Stimulated activated CD4-positive, alpha-beta T cell treated with anti-CD3 and anti-CD28 coated beads, Interleukin-1b, Interleukin-23, amount 100 ng/mL, for 48 hours (primary cell): Measurements from ENCODE around the gene ZGPAT.

ENCODE experiments used
- DNase-seq: peaks from one replicate; pipeline ENCODE4 v3.0.0-alpha.2; 2020

Gene ZGPAT

GRCh38 chr20:63734946-63735858 lies 27.4 kb downstream of the ZGPAT start:
- DNase-seq: no peak

DNA sequence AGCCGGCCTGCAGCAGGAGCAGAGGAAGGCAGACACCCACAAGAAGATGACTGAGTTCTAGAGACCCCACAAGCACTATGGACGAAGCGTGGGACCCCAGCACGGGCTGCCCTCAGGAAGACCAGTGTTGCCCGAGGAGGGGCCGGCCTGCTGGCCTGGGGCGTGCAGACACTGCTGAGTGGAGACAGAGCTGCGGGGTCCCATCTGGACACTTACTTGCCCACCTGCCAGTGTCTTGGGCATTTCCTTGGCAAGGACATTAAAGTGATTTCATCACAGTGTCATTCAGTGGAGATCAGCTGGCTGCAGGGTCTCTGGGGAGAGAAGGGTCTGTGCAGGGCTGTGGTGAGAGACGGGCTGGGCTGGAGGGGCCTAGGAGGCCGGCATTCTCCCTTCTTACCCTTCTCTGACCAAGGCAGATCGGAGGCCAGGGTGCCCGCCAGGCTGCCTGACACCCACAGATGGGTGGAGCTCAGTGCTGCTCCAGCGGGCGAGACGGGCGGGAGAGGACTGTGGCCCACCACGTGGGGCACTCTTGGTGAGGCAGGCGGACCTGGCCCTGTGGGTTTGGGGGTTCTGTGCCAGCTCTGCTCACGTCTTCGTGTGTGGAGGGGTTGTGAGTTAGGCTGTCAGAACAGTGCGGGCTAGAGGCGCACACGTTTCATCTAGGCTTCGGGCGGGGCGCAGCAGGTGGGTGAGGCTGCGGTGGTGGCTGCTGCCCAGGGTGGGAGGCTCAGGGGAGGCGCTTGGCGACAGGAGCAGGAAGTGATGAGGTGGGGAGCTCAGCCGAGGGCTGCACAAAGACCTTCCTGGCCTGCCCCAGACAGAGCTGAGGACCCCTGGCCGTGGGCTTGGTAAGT lies 28.2 kb downstream of the ZGPAT start, which contains the start of gene LIME1:
TSS of gene LIME1 (plus strand) at position 806 of the 860 bp plus-strand sequence. CDS start 886 bp downstream, outside the sequence.
- peak; percentile 48 for DNase-seq

DNA sequence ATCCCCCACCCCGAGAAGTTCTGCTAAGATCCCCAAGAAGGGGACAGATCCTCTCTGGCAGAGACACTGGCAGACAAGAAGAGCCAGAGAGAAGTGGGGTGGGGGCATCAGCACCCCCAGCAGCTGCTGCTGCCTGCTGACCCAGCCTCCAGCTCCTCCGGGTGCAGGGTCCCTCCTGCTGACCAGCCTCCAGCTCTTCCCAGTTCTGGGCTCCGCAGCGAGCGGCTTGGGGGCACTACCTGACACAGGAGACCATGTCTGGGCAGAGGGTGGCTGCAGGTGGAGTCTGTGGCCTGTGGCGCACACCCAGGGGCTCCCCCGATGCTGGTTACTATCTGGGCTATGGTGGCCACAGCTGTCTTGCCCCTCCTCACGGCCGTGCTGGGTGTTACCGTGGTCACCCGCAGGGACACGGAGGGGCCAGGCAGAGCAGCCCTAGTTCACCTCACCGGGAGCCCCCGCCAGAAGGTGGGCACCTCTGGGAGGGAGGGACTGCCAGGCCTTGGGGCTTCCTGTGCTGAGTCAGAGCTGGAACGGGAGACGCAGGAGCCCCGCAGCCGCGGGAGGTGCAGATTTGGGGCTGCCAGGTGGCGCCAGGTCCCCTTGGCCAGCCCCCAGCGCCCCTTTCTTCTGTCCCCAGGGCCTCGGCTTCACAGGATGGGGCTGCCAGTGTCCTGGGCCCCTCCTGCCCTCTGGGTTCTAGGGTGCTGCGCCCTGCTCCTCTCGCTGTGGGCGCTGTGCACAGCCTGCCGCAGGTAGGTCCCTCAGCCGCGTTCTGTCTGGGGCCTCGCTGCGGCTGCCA lies 29.3 kb downstream of the ZGPAT start:
- DNase-seq: peak; percentile 47

DNA sequence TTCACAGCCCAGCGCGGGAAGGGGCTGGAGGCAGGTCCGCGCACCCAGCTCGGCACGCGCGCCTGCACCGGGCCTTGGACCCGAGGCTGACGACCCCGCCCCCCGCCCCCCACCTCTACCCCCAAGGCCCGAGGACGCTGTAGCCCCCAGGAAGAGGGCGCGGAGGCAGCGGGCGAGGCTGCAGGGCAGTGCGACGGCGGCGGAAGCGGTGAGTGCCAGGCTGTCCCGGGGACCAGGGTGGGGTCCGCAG lies 29.8 kb downstream of the ZGPAT start:
- no peak for DNase-seq

GRCh38 chr20:63737945-63738686 lies 30.3 kb downstream of the ZGPAT start:
- no peak for DNase-seq

DNA sequence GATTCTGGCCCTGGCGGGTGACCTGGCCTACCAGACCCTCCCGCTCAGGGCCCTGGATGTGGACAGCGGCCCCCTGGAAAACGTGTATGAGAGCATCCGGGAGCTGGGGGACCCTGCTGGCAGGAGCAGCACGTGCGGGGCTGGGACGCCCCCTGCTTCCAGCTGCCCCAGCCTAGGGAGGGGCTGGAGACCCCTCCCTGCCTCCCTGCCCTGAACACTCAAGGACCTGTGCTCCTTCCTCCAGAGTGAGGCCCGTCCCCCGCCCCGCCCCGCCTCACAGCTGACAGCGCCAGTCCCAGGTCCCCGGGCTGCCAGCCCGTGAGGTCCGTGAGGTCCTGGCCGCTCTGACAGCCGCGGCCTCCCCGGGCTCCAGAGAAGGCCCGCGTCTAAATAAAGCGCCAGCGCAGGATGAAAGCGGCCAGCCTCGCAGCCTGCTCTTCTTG lies 30.9 kb downstream of the ZGPAT start:
- DNase-seq: peak; percentile 36

DNA sequence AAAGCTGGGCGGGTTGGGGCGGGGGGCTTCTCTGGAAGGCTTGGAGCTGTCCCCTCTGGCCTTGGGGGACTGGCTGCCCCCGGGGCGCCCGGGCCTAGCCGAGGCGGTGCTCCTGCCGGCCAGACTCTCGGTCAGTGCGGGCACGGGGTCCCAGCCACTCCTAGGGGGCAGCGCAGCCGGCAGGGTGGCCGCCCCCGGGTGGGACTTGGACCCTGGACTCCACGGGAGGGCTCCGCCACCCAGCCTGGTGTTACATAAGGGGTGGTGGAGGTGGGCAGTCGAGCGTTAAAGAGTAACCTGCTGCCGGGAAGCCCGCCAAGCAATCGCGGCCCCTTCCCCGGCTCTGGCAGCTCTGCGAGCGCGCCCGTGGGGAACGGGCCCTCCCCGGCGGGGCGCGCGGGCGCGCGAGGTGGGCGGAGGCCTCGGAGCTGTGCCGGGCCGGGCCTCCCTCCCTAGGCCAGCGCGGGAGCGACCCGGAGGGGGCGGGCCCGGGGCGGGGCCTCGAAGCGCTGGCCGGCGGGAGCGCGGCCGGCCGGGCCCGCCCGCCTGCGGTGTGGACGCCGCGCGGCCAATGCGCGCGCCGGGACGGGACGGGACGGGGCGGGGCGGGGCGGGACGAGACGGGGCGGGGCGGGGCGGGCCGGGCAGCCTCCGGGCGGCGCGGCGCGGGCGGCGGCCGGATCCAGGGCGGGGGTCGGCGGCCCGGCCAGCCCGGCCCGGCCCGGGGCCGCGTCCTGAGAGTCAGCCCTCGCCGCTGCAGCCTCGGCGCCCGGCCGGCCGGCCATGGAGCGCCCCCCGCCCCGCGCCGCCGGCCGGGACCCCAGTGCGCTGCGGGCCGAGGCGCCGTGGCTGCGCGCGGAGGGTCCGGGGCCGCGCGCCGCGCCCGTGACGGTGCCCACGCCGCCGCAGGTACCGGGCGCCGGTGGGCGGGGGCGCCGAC lies 31.6 kb downstream of the ZGPAT start, which contains the start of gene SLC2A4RG:
TSS of gene SLC2A4RG (plus strand) at position 647 of the 940 bp plus-strand sequence. CDS start at position 784, 137 bp downstream.
- peak; percentile 47 for DNase-seq

GRCh38 chr20:63740070-63740626 lies 32.3 kb downstream of the ZGPAT start:
- DNase-seq: peak; percentile 28

GRCh38 chr20:63740627-63741353 lies 33.0 kb downstream of the ZGPAT start:
- DNase-seq: peak; percentile 42

GRCh38 chr20:63741354-63741675 lies 33.5 kb downstream of the ZGPAT start:
- no peak for DNase-seq

GRCh38 chr20:63741676-63742380 lies 34.0 kb downstream of the ZGPAT start:
- DNase-seq: no peak

- DNase-seq: no peak
Measured at GRCh38 chr20:63742381-63743024, 34.7 kb downstream of the ZGPAT start.

DNA sequence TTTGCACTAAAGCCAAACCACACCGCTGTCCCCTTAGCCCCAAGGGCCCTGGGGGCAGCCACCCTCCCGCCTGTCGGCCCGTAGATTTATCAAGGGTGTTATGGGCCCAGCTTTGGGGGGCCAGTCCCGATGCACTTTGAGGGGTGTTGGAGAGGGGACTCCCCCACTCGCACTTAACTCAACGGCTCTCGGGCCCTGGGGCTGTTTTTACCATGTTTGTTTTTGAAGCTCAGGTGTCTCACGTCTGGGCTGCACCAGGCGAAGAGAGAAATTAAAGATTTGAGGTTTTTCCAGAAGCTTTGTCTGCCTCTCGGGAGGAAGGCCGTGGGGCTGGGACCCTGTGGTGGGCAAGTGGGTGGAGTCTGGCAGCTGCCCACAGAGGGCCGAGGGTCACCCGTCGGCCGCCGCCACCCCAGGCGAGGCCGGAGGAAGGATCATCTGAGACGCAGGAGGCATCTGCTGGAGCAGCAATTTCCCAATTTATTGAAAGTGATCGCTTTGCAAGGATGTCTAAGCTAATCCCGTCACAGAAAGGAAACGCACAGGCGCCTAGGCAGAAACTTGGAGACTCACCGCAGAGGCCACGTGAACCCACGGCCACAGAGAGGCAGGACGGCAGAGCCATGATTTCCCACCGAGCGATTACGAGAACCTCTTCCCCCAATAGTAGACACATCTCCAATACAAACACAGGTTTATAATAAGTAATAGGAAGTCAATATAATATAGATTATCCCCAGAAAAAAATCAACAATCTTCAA lies 35.6 kb downstream of the ZGPAT start:
- DNase-seq: no peak

GRCh38 chr20:63744158-63744557 lies 36.3 kb downstream of the ZGPAT start:
- DNase-seq: no peak

DNA sequence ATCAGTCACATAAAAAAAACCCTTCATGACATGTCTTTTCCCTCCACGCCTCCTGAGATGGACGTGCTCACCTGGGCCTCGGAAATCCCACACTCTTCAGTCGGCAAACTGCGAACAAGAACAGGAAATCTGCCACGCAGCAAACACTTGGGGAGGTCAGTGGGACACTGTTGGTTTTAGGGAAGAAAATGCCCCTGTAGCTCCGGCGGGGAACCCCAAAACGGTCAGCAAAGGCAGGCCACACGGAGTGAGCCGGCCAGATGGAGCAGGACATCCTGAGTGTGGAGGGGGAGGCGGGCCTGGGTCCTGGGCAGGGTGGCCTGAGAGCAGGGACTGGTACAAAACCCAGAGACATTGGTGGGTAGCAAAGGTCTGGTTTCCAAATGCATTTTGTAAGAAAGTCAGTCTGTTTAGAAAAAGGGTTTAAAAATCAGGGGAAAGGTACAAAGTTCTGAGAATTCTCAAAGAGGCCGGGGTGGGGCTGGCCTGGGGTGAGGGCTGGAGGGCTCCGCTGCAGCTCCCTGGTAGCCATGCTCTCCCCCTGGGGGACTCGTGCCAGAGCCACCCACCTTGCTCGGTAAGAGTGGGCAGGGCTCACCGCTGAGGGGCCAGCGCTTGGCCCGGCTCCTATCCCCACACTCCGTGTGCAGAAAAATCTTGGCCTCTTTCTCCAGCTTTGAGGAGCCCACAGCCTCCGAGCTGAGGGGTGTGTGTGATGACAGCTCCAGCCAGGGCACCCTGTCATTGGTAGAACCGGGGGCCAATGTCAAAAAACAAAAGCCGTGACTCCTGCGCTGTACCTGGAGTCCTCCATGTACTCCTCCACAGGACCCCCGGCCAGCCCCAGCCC lies 37.0 kb downstream of the ZGPAT start:
- no peak for DNase-seq

DNA sequence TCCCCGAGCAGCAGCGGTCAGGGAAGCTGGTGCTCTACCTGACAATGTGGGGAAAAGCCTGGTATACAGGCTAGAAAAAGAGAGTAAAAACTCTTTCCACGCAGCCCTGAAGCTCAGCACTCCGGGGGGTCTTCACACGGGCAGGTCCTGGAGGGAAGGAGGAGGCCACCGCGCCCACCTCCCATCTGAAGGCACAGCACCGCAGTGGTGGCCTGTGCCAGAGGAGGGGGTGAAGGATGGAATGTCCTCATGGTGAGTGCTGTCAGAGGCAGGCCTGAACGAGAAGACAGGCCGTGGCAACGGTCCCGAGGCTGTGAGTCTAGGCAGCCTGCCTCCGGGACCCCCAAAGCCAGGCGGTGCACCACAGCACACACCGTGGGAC lies 37.6 kb downstream of the ZGPAT start:
- no peak for DNase-seq
